Measurements from ENCODE around the gene ZNF831. TPM values are rescaled to one million over a fixed set of nuclear protein-coding genes. Genes with fewer than 3 reads are reported as not detected.

ZNF831 gene
- total RNA-seq, 1 donor from 2014 or later: 0.28 TPM

- ATAC-seq: no peak
Observed at GRCh38 chr20:59157961-59158541, 5.6 kb upstream of the ZNF831 start.

GRCh38 chr20:59158673-59159072, 4.9 kb upstream of the ZNF831 start:
- no peak for ATAC-seq

GRCh38 chr20:59159091-59159490, 4.5 kb upstream of the ZNF831 start:
- no peak for ATAC-seq

- ATAC-seq: peak; percentile 28
Observed at GRCh38 chr20:59159493-59160376, 3.9 kb upstream of the ZNF831 start.

GRCh38 chr20:59160389-59161115, 3.1 kb upstream of the ZNF831 start:
- no peak for ATAC-seq

- no peak for ATAC-seq
Observed at GRCh38 chr20:59161721-59162120, 1.9 kb upstream of the ZNF831 start.

- no peak for ATAC-seq
Observed at GRCh38 chr20:59164686-59165391, 1.2 kb downstream of the ZNF831 start.

GRCh38 chr20:59165396-59165795, 1.8 kb downstream of the ZNF831 start:
- ATAC-seq: no peak

- ATAC-seq: no peak
Observed at GRCh38 chr20:59165891-59166709, 2.5 kb downstream of the ZNF831 start.

- no peak for ATAC-seq
Observed at GRCh38 chr20:59170406-59171349, 7.1 kb downstream of the ZNF831 start.

GRCh38 chr20:59171986-59172385, 8.4 kb downstream of the ZNF831 start:
- no peak for ATAC-seq

GRCh38 chr20:59173938-59174491, 10.4 kb downstream of the ZNF831 start:
- no peak for ATAC-seq

- no peak for ATAC-seq
Observed at GRCh38 chr20:59175002-59175401, 11.4 kb downstream of the ZNF831 start.

- ATAC-seq: no peak
Observed at GRCh38 chr20:59175861-59176260, 12.2 kb downstream of the ZNF831 start.

GRCh38 chr20:59176812-59177211, 13.2 kb downstream of the ZNF831 start:
- no peak for ATAC-seq

GRCh38 chr20:59177266-59178250, 13.9 kb downstream of the ZNF831 start:
- no peak for ATAC-seq

GRCh38 chr20:59178983-59179595, 15.5 kb downstream of the ZNF831 start:
- no peak for ATAC-seq

GRCh38 chr20:59179988-59180387, 16.4 kb downstream of the ZNF831 start:
- ATAC-seq: no peak

GRCh38 chr20:59181936-59182335, 18.3 kb downstream of the ZNF831 start:
- no peak for ATAC-seq
